Ascending aorta (tissue), 2 donors: Measurements from ENCODE around the gene ABHD8. TPM values are rescaled to one million over a fixed set of nuclear protein-coding genes. Genes with fewer than 3 reads are reported as not detected.

Source experiments
- DNase-seq, 2 donors: peaks; one replicate each; pipeline ENCODE4 v3.0.0-alpha.2; 2019; ENCODE audit warnings: low spot score in 2 of 2
- H3K27ac ChIP-seq, 2 donors: fragments of 200-600 bp; sonication (generic); one replicate each; pipeline ENCODE4 v1.5.1; 2016 to 2017; ENCODE audit warnings: mild to moderate bottlenecking in 1 of 2
- H3K27me3 ChIP-seq: fragments of 200-600 bp; sonication (generic); one replicate; pipeline ENCODE4 v1.5.1; 2017
- H3K36me3 ChIP-seq, 2 donors: fragments of 200-600 bp; sonication (generic); one replicate each; pipeline ENCODE4 v1.5.1; 2016
- H3K4me1 ChIP-seq, 2 donors: fragments of 200-600 bp; sonication (generic); one replicate each; pipeline ENCODE4 v1.5.1; 2016 to 2017; ENCODE audit warnings: mild to moderate bottlenecking in 1 of 2
- H3K4me3 ChIP-seq, 2 donors: fragments of 200-600 bp; sonication (generic); one replicate each; pipeline ENCODE4 v1.5.1; 2016 to 2017; ENCODE audit warnings: mild to moderate bottlenecking in 1 of 2
- H3K9me3 ChIP-seq, 2 donors: fragments of 200-600 bp; sonication (generic); one replicate each; pipeline ENCODE4 v1.5.1; 2016
- intact Hi-C: fragments of 100-400 bp; cut with DNase I; formaldehyde crosslinking; loops from one replicate; pipeline ENCODE4 v1.15.1; 2023
- total RNA-seq: library from RNA; depleted of rRNA; stranded (reverse); fragments of >200 nt; gene quantifications from one replicate; pipeline ENCODE4 v1.1.0, GENCODE V29; 2016
- TF ChIP-seq, protein P1 (sequence below), 3 experiments: fragments of 200-600 bp in 2 of 3; fragments of 450-650 bp in 1 of 3; sonication (generic) in 2 of 3; IDR thresholded peaks; one replicate each; pipeline ENCODE4 v1.5.1; 2016 to 2019; ENCODE audit warnings: antibody characterized with exemption in 3 of 3, mild to moderate bottlenecking in 1 of 3, moderate library complexity in 1 of 3

ABHD8 gene
- total RNA-seq, 1 donor from 2014 or later: 32.2 TPM

DNA sequence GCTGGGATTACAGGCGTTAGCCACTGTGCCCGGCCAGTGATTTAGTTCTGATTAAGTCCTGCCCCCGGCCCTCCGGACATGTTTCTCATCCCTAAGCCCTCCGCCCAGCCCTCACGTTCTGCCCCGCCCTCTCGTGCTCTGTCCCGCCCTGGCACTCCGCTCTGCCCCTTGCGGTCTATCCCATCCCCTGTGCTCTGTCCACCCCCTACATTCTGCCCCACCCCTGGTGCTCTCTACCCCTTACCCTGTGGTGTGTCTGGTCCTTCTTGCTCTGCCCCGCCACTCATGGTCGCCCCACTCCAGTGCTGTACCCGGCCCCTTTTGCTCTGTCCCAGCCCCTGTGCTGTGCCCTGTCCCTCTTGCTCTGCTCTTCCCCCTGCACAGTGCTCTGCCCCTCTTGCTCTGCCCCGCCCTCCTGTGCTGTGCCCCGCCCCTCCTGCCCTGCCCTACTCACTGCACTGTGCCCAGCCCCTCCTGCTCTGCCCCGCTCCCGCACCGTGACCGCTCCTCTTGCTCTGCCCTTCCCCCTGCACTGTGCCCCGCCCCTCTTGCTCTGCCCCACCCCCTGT lies 37.2 kb upstream of the ABHD8 start:
- H3K27me3 ChIP-seq: no peaks in the 10 kb centered on the region
- TF ChIP-seq, protein P1, sequence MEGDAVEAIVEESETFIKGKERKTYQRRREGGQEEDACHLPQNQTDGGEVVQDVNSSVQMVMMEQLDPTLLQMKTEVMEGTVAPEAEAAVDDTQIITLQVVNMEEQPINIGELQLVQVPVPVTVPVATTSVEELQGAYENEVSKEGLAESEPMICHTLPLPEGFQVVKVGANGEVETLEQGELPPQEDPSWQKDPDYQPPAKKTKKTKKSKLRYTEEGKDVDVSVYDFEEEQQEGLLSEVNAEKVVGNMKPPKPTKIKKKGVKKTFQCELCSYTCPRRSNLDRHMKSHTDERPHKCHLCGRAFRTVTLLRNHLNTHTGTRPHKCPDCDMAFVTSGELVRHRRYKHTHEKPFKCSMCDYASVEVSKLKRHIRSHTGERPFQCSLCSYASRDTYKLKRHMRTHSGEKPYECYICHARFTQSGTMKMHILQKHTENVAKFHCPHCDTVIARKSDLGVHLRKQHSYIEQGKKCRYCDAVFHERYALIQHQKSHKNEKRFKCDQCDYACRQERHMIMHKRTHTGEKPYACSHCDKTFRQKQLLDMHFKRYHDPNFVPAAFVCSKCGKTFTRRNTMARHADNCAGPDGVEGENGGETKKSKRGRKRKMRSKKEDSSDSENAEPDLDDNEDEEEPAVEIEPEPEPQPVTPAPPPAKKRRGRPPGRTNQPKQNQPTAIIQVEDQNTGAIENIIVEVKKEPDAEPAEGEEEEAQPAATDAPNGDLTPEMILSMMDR (IDR thresholded peaks at IDR 0.05): no peak
- no peak overlapping the region for H3K27ac ChIP-seq
- H3K4me1 ChIP-seq: peaks cover 9 to 10% of the 10 kb centered on the region in 2 donors
- peaks cover 5 to 8% of the 10 kb centered on the region in 2 donors for H3K36me3 ChIP-seq
- no peak for DNase-seq
- intact Hi-C loops: no loop called here
- no peaks in the 10 kb centered on the region for H3K9me3 ChIP-seq
- no peak overlapping the region for H3K4me3 ChIP-seq

DNA sequence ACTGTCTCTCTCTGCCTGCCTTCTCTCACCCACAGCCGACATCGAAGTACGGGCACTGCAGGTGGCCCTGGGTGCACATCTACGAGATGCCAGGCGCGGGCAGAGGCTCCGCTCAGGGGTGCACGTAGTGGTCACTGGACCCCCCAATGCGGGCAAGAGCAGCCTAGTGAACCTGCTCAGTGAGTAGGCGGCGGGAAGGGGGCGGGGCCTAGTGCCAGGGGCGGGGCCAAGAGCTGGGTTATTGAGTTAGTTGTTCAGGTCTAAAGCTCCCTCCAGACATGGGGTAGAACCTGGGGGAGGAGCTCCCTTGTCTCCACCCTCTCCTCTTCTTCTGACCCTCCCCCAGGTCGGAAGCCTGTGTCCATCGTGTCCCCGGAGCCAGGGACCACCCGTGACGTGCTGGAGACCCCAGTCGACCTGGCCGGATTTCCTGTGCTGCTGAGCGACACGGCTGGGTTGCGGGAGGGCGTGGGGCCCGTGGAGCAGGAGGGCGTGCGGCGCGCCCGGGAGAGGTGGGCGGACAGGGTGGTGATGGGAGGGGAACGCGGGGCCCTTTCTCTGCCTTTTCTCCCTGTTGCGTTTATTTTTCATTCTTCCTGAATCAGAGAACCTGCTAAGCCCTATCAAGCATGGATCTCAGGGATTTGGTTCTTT lies 36.0 kb upstream of the ABHD8 start:
- no peak for DNase-seq
- Histone ChIP-seq H3K36me3 (peaks cover 5 to 8% of the 10 kb centered on the region in 2 donors), H3K4me3 (no peak overlapping the region), H3K4me1 (peaks cover 13 to 16% of the 10 kb centered on the region in 2 donors), H3K27me3 (no peaks in the 10 kb centered on the region), H3K27ac (no peak overlapping the region), H3K9me3 (no peaks in the 10 kb centered on the region)
- intact Hi-C loops: no loop called here
- TF ChIP-seq, protein P1 (IDR thresholded peaks at IDR 0.05): no peak

DNA sequence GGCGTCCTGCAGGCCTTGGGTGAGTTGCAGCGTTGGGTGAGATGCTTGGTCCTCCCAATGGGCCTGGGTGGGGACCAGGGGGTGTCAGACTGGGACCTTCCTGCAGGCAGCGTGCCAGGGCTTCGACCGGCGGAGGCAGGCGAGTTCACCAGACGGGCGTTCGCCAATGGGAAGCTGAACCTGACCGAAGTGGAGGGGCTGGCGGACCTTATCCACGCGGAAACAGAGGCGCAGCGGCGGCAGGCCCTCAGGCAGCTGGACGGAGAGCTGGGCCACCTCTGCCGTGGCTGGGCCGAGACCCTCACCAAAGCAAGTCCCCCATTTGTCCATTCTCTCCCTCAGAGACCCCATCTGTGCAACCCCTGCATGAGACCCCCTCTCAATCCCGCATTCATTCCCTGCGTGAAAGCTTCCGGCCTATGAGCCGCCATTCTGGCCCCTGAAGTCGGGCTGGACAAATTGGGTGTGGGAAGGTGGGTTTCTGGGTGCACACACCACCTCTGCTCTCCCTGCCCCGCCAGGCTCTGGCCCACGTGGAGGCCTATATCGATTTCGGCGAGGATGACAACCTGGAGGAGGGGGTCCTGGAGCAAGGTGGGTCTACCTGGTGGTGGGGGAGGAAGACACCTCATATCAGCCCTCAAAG lies 35.3 kb upstream of the ABHD8 start:
- Histone ChIP-seq H3K4me3 (peak overlapping the region; percentile 84 to 91), H3K4me1 (peaks cover 15 to 23% of the 10 kb centered on the region in 2 donors)
- no peak for DNase-seq

DNA sequence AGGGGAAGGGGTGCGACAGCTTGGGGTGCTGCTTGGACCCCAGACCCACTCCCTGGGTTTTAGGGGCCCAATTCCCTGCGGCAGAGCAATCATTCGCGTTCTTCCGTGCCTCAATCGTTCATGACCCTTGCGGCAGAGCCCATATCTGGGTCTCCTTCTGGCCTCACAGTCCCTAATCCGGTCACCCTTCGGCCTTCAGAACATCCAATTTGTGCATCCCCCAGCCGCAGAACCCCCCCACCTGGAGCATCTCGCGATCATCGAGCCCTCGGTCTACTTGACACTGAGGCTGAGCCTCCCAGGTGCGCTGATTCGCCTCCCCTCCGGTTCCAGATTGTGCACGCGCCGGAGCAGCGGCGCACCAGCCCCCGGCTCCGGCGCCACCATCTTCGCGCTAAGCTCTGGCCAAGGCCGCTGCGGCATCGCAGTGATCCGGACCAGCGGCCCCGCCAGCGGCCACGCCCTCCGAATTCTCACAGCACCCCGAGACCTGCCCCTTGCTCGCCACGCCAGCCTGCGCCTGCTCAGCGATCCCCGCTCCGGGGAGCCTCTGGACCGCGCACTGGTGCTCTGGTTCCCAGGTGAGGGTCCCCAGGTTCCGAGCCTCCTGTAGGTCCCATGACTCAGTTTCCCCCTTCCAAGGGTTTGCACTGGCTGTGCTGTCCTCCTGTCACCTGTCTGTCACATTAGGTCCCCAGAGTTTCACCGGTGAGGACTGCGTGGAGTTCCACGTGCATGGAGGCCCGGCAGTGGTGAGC lies 34.6 kb upstream of the ABHD8 start:
- no peak for DNase-seq
- Histone ChIP-seq H3K4me1 (peaks cover 15 to 23% of the 10 kb centered on the region in 2 donors), H3K4me3 (peak overlapping the region; percentile 84 to 91), H3K36me3 (peaks cover 5% of the 10 kb centered on the region in 2 donors), H3K27ac (peak overlapping the region in 1 of 2 donors; percentile 16), H3K27me3 (no peaks in the 10 kb centered on the region), H3K9me3 (no peaks in the 10 kb centered on the region)
- intact Hi-C loops: loop anchor here (1.0 to 2.0 kb wide), 3 partner anchors 53 to 131 kb away; partner anchors contain the start of gene BABAM1
- TF ChIP-seq, protein P1 (IDR thresholded peaks at IDR 0.05): no peak

More for the DNA sequence above, 35.3 kb upstream of the ABHD8 start:
- Histone ChIP-seq H3K27ac (no peak overlapping the region), H3K27me3 (no peaks in the 10 kb centered on the region), H3K36me3 (peaks cover 5 to 7% of the 10 kb centered on the region in 2 donors), H3K9me3 (no peaks in the 10 kb centered on the region)
- intact Hi-C loops: no loop called here
- TF ChIP-seq, protein P1 (IDR thresholded peaks at IDR 0.05): no peak

DNA sequence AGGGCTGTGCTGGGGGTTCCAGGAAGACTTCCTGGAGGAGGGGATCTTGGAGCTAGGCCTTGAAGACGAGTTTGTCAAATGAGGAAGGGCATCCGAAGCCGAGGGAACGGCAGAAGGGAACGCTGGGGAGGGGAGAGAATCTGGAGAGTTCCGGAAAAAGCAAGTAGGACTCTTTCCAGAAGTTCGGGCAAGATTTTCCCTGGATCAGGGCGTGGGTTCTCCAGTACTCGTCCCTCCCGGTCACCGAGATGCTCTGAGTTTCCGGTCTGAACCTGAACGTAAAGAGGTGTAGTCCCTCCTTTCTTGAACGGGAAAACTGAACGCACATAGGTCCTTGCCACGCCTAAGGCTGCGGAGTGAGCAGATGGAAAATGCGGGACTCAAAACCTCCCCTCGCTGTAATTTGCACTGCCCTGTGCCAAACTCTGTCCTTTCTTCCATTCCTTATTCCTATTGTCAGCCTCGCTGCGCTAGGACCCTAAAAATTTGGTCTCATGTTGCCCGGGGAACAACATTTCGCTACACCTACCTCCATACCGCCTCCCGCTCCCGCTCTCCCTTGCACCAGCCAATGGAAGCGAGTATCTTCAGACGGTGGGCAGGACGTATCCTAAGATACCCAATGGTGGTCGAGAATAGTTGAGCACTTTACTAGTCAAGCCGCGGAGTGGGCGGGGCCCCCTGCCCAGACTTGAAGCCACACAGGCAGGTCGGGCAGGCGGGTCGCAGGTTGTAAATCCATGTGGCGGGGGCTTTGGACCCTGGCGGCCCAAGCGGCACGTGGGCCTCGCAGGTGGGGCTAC lies 33.8 kb upstream of the ABHD8 start, which contains the start of gene GTPBP3:
GTPBP3 (plus strand) TSS at position 682 of the 803 bp plus-strand sequence; CDS start at position 741, 59 bp downstream.
- no peaks in the 10 kb centered on the region for H3K9me3 ChIP-seq
- no peaks in the 10 kb centered on the region for H3K27me3 ChIP-seq
- peaks cover 15 to 23% of the 10 kb centered on the region in 2 donors for H3K4me1 ChIP-seq
- intact Hi-C loops: loop anchor here (1.0 to 2.0 kb wide), 3 partner anchors 54 to 132 kb away; partner anchors contain the start of gene BABAM1
- peak within 1 kb of the TSS; percentile 91 to 95 for H3K27ac ChIP-seq
- TF ChIP-seq, protein P1 (IDR thresholded peaks at IDR 0.05): no peak
- H3K36me3 ChIP-seq: peaks cover 5% of the 10 kb centered on the region in 2 donors
- DNase-seq: peak; percentile 97 to 99
- H3K4me3 ChIP-seq: peak within 1 kb of the TSS; percentile 84 to 91
